Ramos (cell line): ENCODE results near the gene CDC42EP5.
"Not testable (repeated sequence)": the region's sequence is repeated elsewhere in the genome, so short reads cannot be mapped to it uniquely, and the experiment has no call there.

Source experiments
- in situ Hi-C: fragments of 300-500 bp; cut with MboI; formaldehyde crosslinking; loops from one replicate; pipeline ENCODE4 v1.14.3; 2022; ENCODE audit warnings: low sequenced_read_pairs; ENCODE audit not compliant: unreplicated experiment

CDC42EP5 gene, protein sequence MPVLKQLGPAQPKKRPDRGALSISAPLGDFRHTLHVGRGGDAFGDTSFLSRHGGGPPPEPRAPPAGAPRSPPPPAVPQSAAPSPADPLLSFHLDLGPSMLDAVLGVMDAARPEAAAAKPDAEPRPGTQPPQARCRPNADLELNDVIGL

DNA sequence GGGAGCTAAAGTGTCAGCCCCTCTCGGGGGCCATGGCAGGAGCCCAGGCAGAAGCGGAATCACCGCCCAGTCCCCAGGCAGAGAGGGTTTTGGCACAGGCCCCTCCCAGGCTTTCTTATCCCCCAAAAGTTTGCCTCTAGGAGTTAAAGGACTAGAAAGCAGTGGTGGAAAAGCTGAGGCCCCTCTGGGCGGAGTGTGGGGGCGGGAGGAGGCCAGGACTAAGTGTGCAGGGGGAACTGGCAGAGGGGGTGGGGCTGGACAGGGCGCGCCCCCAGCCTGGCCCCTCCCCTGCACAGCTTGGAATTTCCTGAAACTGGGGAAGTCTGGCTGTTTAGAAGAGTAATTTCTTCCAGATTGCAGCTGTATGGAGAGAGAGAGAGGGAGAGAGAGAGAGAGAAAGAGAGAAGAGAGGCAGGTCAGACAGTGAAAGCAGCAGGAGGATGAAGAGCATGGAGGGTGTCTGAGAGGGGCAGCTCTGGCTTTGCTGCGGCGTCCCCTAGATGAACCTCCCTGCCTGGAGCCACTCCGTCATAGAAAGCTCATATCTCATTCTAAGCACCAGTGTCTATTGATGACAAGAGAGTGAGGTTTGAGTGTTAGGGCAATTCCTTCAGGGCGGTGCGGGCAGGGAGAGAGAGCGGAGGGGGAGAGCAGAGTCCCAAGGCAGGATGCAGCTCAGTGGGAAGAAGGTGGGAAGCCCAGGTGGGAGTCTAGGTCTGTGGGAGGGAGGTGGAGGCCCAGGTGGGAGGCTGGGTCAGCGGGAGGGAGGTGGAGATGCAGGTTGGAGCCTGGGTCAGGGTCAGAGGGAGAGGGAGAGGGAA lies at the start of gene CDC42EP5:
CDC42EP5 (minus strand) TSS at position 226 of the 821 bp plus-strand sequence. CDS start 7,749 bp downstream, outside the sequence.
- in situ Hi-C loops, result no loop called here

DNA sequence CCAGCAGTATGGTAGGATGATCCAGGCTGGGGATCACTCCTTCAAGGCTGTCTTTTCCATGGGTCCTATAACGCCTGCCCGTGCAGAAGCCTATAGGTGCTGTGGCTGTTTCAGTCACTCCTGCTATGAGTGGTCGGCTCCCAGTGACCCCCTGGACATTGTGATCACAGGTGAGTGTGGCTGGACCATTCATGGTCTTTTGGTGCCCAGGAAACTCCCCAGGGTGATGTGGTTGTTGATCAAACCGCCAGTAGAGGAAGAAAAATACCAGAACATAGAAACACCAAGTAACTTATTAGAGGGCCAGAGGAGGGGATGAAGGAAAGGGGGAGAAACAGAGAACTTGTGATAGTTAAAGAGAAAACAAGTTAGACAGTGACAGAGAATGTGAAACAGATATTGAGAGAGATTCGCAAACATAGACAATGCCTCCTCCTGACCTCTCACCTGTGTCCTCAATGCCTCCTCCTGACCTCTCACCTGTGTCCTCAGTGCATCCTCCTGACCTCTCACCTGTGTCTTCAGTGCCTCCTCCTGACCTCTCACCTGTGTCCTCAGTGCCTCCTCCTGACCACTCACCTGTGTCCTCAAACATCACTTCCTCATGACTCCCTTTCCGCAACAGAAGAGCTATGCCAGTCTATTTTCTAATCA lies 48.9 kb upstream of the CDC42EP5 start:
- in situ Hi-C loops, result no loop called here

DNA sequence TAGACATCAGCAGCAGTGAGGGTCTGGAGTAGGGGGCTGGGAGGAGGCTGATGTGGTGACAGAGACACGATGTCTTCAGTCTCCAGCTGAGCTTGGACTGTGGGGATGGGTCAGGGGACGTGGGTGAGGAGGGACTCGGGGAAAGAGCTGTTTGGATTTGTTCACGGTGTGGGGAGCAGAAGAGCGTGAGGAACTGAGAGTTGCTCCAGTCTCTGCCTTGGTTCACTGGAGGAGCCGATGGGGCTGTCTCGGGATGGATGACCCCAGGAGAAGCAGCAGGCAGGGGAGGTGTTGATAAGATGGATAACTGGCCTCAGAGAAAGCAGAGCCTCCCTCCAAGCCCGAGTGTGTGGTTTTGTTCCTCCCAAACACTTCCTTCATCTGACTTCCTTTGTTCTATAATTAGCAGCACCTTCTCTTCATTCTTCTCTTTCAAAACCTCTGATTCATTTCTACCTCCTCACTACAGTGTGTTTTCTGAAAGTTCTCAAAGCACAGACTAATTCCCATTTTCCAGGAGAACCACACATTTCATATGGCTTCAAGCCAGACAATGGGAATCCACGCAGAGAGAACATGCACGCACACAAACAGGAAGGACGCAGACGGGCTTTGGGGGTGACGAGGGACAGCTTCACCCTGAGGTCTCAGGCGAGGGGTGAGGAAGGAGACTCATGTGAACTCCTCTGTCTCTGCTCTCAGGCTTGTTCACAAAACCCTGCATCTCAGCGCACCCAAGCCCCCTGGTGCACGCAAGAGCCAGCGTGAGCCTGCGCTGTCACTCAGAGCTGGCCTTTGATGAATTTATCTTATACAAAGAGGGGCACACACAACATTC lies 48.1 kb upstream of the CDC42EP5 start:
- in situ Hi-C loops, result no loop called here

- in situ Hi-C loops, result no loop called here
Measured at GRCh38 chr19:54518844-54519243, 45.7 kb upstream of the CDC42EP5 start.

GRCh38 chr19:54517483-54517882 lies 44.4 kb upstream of the CDC42EP5 start:
- in situ Hi-C loops, result no loop called here

DNA sequence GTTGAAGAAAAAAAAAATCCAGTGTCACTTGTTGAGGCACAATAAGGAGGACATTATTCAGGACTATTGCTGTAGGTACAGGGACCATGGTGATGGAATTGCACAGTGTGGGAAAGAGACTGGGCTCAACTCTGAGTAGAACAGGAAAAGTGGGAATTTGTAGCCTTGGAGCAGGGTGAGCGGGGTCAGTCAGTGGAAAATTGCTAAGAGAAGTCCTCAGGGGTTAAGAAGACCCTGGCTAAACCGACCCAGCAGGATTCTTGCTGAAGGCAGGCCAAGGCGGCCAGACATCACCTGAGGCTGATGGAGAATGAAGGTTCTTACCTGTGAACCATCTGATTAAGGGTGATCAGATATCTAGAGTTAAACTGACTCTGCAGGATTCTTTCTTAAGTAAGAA lies 42.1 kb upstream of the CDC42EP5 start:
- in situ Hi-C loops, result no loop called here

- in situ Hi-C loops, result not testable (repeated sequence)
Measured at GRCh38 chr19:54509200-54509940, 36.3 kb upstream of the CDC42EP5 start.

DNA sequence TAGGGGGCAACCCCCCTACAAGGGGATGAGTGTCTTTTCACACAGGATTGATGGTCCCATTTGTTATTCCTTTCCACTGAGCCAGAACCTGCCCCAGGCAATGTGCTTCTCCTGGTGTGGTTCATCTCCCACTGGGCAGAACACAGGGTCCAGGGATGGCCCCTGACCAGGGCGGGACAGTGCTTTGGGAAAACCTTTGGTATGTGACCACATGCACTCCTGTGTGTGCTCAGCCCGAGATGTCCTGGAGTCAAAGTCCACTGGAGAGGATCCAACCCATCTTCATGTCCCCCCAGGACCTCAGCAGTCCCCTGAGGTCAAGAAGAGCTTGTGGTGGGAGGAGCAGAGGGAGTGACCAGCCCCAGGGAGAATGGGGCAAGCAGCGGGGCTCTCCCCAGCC lies 35.4 kb upstream of the CDC42EP5 start:
- in situ Hi-C loops, result not testable (repeated sequence)

GRCh38 chr19:54507824-54508223 lies 34.7 kb upstream of the CDC42EP5 start:
- in situ Hi-C loops, result no loop called here

DNA sequence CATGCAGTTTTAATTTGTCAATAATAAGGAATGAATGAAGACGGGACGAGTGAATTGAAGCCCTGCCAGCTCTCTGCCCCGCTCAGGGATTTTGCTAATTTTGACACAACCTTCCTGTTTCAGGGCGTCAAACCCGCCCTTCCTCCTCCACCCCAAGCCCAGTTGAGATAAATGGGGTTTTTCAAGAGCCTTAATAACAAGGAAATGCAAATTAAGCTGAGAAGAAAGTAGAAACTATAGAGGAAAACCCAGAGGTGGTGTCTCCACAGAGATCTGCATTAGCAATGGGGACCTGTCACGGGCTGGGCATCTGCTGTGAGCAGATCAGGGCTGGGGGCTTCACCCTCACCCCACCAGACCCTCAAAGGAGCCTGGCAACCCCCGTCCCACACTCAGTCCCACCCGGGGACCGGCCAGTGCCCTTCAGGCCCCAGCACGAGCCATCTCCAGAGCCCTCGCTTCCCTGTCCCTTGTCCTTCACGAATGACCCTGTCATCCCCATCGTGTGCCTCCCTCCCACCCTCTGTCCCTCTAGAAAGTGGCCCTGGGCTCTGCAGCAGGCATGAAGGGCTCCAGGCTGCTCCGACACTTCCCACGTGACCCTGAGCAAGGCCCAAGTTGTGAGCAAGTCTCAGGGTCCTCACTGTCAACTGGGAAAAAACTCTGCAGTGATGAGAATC lies 34.1 kb upstream of the CDC42EP5 start:
- in situ Hi-C loops, result not testable (repeated sequence)

GRCh38 chr19:54506079-54506478 lies 33.0 kb upstream of the CDC42EP5 start:
- in situ Hi-C loops, result no loop called here

DNA sequence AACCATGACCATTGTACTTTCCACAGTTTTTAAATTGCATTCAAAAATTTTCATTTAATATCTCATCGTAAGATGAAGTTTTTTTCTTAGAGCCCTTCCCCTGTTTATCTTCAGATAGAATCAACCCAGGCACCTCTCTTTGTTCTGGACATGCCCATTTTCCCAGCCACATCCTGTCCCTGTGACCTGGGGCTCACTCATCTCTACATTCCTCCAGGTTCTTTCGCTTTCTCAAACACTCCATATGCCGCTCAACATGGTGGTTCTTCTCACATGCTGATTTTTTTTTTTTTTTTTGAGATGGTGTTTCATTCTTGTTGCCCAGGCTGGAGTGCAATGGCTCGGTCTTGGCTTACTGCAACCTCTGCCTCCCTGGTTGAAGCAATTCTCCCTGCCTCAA lies 32.4 kb upstream of the CDC42EP5 start:
- in situ Hi-C loops, result not testable (repeated sequence)

GRCh38 chr19:54502518-54503048 lies 29.5 kb upstream of the CDC42EP5 start, which contains the start of gene LAIR2:
LAIR2 (plus strand) TSS chr19:54502831; CDS start chr19:54502919, 88 bp downstream.
- in situ Hi-C loops, result no loop called here

DNA sequence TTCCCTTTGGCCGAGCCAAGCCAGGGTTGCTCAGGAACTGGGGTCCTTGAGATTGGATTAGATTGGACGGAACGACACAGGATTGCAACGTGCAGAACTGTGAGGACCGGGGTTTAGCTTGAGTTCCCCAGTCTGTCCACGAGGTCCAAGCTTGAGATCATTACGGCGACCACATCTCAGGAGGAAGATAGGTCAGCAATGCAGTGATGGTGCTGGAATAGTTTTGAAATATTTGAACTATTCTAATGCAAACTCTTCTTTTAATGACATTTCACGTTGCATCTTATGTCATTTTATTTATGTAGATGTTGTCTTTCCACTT lies 25.3 kb upstream of the CDC42EP5 start:
- in situ Hi-C loops, result not testable (repeated sequence)

DNA sequence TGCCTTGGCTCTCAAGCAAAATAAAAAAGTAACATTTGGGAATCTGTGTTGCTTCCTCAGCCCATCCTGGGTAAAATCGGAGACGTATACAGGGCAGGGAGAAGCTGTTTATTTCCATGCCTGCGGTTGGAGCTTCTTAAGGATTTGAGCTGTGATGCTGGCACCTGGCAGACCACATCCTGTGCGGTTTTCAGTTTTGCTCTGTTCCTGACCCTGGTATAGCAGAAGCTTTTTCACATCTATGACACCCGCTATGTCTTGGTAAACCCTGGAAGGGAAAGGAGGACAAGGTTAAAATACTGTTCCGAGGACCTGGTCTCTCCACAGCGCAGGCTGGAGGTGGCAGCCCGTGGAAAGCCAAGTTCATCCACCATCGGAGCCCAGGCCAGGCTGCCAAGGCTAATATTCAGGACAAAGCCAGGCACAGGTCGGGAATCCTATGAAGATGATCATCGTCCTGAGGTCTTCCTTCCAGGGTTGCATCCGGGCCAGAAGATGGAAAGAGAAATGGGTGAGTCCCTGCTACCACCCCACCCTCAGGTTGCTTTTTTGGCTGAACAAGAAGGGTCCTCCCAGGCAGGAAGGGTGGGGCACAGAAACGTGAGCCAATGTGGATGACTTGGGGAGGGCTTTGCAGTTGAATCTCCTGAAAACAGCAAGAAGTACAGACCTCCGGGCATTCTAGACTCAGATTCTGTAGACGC lies 24.8 kb upstream of the CDC42EP5 start:
- in situ Hi-C loops, result not testable (repeated sequence)

GRCh38 chr19:54495284-54495683 lies 22.2 kb upstream of the CDC42EP5 start:
- in situ Hi-C loops, result not testable (repeated sequence)

- in situ Hi-C loops, result no loop called here
Measured at GRCh38 chr19:54493967-54494585, 21.0 kb upstream of the CDC42EP5 start.

DNA sequence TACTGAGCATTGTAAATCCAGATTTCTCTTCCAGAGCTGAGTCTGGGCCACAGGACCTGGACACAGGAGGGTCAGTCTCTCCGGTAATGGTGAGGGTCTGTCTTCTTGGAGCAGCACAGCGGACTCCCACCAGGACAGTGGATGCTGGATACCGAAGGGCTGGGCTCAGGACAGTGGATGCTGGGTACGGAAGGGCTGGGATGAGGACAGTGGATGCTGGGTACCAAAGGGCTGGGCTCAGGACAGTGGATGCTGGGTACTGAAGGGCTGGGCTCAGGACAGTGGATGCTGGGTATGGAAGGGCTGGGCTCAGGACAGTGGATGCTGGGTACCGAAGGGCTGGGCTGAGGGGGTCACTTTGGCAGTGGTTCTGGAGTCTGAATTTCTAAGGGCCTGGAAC lies 20.0 kb upstream of the CDC42EP5 start:
- in situ Hi-C loops, result not testable (repeated sequence)
